K562 (cell line): ENCODE results near the gene NBPF3. TPM values are rescaled to one million over a fixed set of nuclear protein-coding genes. Genes with fewer than 3 reads are reported as not detected.

Experiments used
- ATAC-seq: fragments of 200-7000 bp; cut with Tn5 transposase; 3 replicates; pipeline ENCODE4 v1.9.1; 2020; ENCODE audit warnings: moderate library complexity
- BruUV-seq: library from RNA; stranded (reverse); fragments of 400-500 nt; replicated peaks from 2 replicates; lab custom pipeline; 2021; lab: Mats Ljungman, UMichigan
- CTCF ChIA-PET: fragments of 300-600 bp; formaldehyde crosslinking; extraction: SDS; loops from one replicate; lab custom pipeline; 2021; ENCODE audit warnings: low intra/inter-chr PET ratio; lab: Yijun Ruan, JAX
- POLR2A ChIA-PET: fragments of 300-600, 350-650 bp; sonication (Branson Sonifier 250); formaldehyde crosslinking; extraction: SDS; loops from one replicate; lab custom pipeline; 2021; ENCODE audit warnings: antibody characterized with exemption, inconsistent platforms; lab: Yijun Ruan, JAX
- DNase-seq, 4 experiments: peaks; one replicate each; pipeline versions ENCODE4 v3.0.0 to v3.0.0-alpha.2; 2011 to 2018; ENCODE audit warnings: low spot score in 3 of 4, mixed read lengths in 3 of 4; ENCODE audit errors: extremely low read depth in 1 of 4
- FAIRE-seq: peaks from 2 replicates; lab custom pipeline; 2011; peaks lifted over from hg19 to GRCh38; lab: Jason Lieb, UNC
- H2AFZ ChIP-seq: 2 replicates; pipeline ENCODE4 v1.6.0; 2011; ENCODE audit warnings: low read depth, low read length, control low read depth, inconsistent platforms
- H3K27ac ChIP-seq: fragments of 200-600 bp; 3 replicates; pipeline ENCODE4 v1.8.0; 2011; ENCODE audit warnings: low read depth, mild to moderate bottlenecking, control low read depth, inconsistent platforms, low read length, moderate library complexity, mixed read lengths; ENCODE audit errors: extremely low read depth
- H3K27me3 ChIP-seq, 2 experiments: fragments of 300-600 bp in 1 of 2; 2 replicates in 1 of 2; 3 replicates in 1 of 2; pipeline versions ENCODE4 v1.6.0 to v1.8.0; 2011; ENCODE audit warnings: inconsistent platforms in 2 of 2, low read length in 2 of 2, mild to moderate bottlenecking in 1 of 2, mixed read lengths in 1 of 2, moderate library complexity in 1 of 2; ENCODE audit not compliant: control insufficient read depth in 2 of 2, insufficient read depth in 2 of 2
- H3K36me3 ChIP-seq: fragments of 300-600 bp; 3 replicates; pipeline ENCODE4 v1.8.0; 2011; ENCODE audit warnings: mild to moderate bottlenecking, low read length, inconsistent platforms; ENCODE audit not compliant: control insufficient read depth, insufficient read depth
- H3K4me1 ChIP-seq, 2 experiments: fragments of 200-600 bp in 1 of 2; replicated peaks in 1 of 2; 2 replicates in 1 of 2; 3 replicates in 1 of 2; pipeline versions ENCODE4 v1.5.1 to v1.8.0; 2011; ENCODE audit warnings: inconsistent platforms in 2 of 2, low read length in 2 of 2, mild to moderate bottlenecking in 1 of 2, mixed read lengths in 1 of 2, moderate library complexity in 1 of 2; ENCODE audit not compliant: control insufficient read depth in 2 of 2, insufficient read depth in 2 of 2
- H3K4me2 ChIP-seq: 2 replicates; pipeline ENCODE4 v1.6.1; 2011; ENCODE audit warnings: low read length, control low read depth, inconsistent platforms, mixed read lengths; ENCODE audit not compliant: insufficient read depth
- H3K4me3 ChIP-seq: fragments of 200-600 bp; sonication (generic), shearing (Covaris generic); 2 replicates; pipeline ENCODE4 v1.5.1; 2016; ENCODE audit warnings: control low read depth, inconsistent platforms
- H3K79me2 ChIP-seq: fragments of 200-600 bp; 3 replicates; pipeline ENCODE4 v1.8.0; 2011; ENCODE audit warnings: low read length, inconsistent platforms; ENCODE audit not compliant: control insufficient read depth, insufficient read depth
- H3K9ac ChIP-seq, 2 experiments: 2 replicates each; pipeline versions ENCODE4 v1.6.0 to v1.6.1; 2011; ENCODE audit warnings: low read depth in 2 of 2, low read length in 2 of 2, control low read depth in 1 of 2, inconsistent platforms in 1 of 2, mild to moderate bottlenecking in 1 of 2, mixed read lengths in 1 of 2; ENCODE audit not compliant: insufficient read depth in 1 of 2
- H3K9me1 ChIP-seq: one replicate; pipeline ENCODE4 v1.6.0; 2011; ENCODE audit warnings: inconsistent platforms, mild to moderate bottlenecking, low read length, moderate library complexity; ENCODE audit not compliant: control insufficient read depth, insufficient read depth
- H3K9me3 ChIP-seq: replicated peaks from 2 replicates; pipeline ENCODE4 v1.5.1; 2011; ENCODE audit warnings: low read depth, low read length, inconsistent platforms; ENCODE audit not compliant: control insufficient read depth, insufficient read depth
- H4K20me1 ChIP-seq: replicated peaks from 2 replicates; pipeline ENCODE4 v1.6.1; 2011; ENCODE audit warnings: low read length, inconsistent platforms, mixed read lengths; ENCODE audit not compliant: control insufficient read depth, insufficient read depth
- CHD4 ChIP-seq: fragments of 200-600 bp; sonication (generic); IDR thresholded peaks from 3 replicates; pipeline ENCODE4 v1.6.1; 2012; ENCODE audit warnings: low read depth, mild to moderate bottlenecking, mixed read lengths, low read length, inconsistent platforms; ENCODE audit not compliant: insufficient read depth, insufficient replicate concordance, poor library complexity, severe bottlenecking
- ELF2 ChIP-seq: fragments of 250-450 bp; sonication (Bioruptor Pico); IDR thresholded peaks from 2 replicates; pipeline ENCODE4 v1.5.0; 2021; ENCODE audit warnings: mild to moderate bottlenecking
- FOXM1 ChIP-seq, 2 experiments: fragments of 450-650 bp in 1 of 2; sonication (generic) in 1 of 2; formaldehyde crosslinking in 1 of 2; IDR thresholded peaks; 2 replicates each; pipeline versions ENCODE4 v1.6.1 to v1.9.0; 2017 to 2022; ENCODE audit warnings: low read depth in 2 of 2, mild to moderate bottlenecking in 2 of 2, missing genetic modification reagents in 1 of 2, moderate library complexity in 1 of 2
- PML ChIP-seq: IDR thresholded peaks from 2 replicates; pipeline ENCODE4 v1.6.1; 2012; ENCODE audit warnings: low read length, inconsistent platforms
- POLR2A ChIP-seq: fragments of 450-650 bp; conservative IDR thresholded peaks from 2 replicates; pipeline ENCODE4 v1.6.1; 2016
- REST ChIP-seq, 2 experiments: fragments of 450-650 bp; formaldehyde crosslinking in 1 of 2; IDR thresholded peaks; 2 replicates each; pipeline versions ENCODE4 v1.4.0 to v1.6.1; 2014 to 2020; ENCODE audit warnings: mild to moderate bottlenecking in 2 of 2, borderline replicate concordance in 1 of 2, low read depth in 1 of 2
- RFX7 ChIP-seq: fragments of 250-450 bp; sonication (Bioruptor Pico); IDR thresholded peaks from 2 replicates; pipeline ENCODE4 v1.5.1; 2021; ENCODE audit warnings: mild to moderate bottlenecking
- WGBS: fragments of 100-300 bp; shearing (Covaris generic); methylation state at CpG from one replicate; pipeline ENCODE4 v1.1.6; 2016; ENCODE audit warnings: low coverage, mixed read lengths; ENCODE audit not compliant: insufficient coverage; ENCODE audit errors: missing lambda C conversion rate; 5-methylcytosine and 5-hydroxymethylcytosine counted together
- in situ Hi-C: fragments of 300-500 bp; cut with MboI; formaldehyde crosslinking; loops from 4 replicates; pipeline ENCODE4 v1.15.0; 2018; ENCODE audit warnings: inconsistent platforms, mixed read lengths
- intact Hi-C: fragments of 100-400 bp; cut with micrococcal nuclease; formaldehyde crosslinking; loops from 2 replicates; pipeline ENCODE4 v1.14.2; 2022
- polyA plus RNA-seq, 8 experiments: library from polyadenylated mRNA; depleted of rRNA in 4 of 8; stranded (reverse) in 5 of 8; unstranded in 3 of 8; fragments of >200 nt; fragmentation: Nextera tagmentation in 2 of 8; fragmentation: Illumina TruSeq in 1 of 8; extraction: Ambion mirVana in 2 of 8; extraction: Trizol in 1 of 8; gene quantifications; 2 replicates each; pipeline versions ENCODE4 v1.2.1 to v1.2.3, GENCODE V29; 2011 to 2014; ENCODE audit warnings: inconsistent platforms in 1 of 8, missing spikeins in 1 of 8
- total RNA-seq, 7 experiments: library from RNA; depleted of rRNA in 6 of 7; stranded (reverse); fragments of >200 nt in 6 of 7; fragmentation: Illumina TruSeq in 2 of 7; extraction: Trizol in 2 of 7; gene quantifications; 2 replicates each; pipeline versions ENCODE4 v1.2.1 to v1.2.3, GENCODE V29; 2011 to 2021; ENCODE audit warnings: low replicate concordance in 1 of 7

NBPF3 gene
- total and polyA plus RNA-seq, 9 of the 15 experiments (the other 6 are each of a cell fraction or from before 2014, with no cell fraction given), result 1.5 to 7.3 (median 5.4) TPM

GRCh38 chr1:21472861-21473260 lies 32.9 kb downstream of the NBPF3 start:
- Histone ChIP-seq H3K36me3 (no peaks in the 10 kb centered on the region), H2AFZ (no peak overlapping the region), H3K9me3 (no peaks in the 10 kb centered on the region), H3K27ac (no peak overlapping the region), H3K9ac (no peak overlapping the region), H3K79me2 (no peaks in the 10 kb centered on the region), H3K4me2 (no peak overlapping the region), H3K4me3 (no peak overlapping the region), H4K20me1 (no peaks in the 10 kb centered on the region), H3K9me1 (no peaks in the 10 kb centered on the region), H3K4me1 (no peaks in the 10 kb centered on the region), H3K27me3 (peaks cover 2 to 21% of the 10 kb centered on the region in 2 experiments; a peak in 2 of 5 replicates)
- no TSS peak for BruUV-seq
- no peak for FAIRE-seq
- in situ Hi-C loops (loop anchor here (10.0 kb wide), 1 partner anchor 218 kb away; no protein-coding TSS in a partner anchor), intact Hi-C loops (no loop called here)
- 28% methylated on average over 5 of the region's 5 CpGs for WGBS
- TF ChIP-seq ELF2 (CRISPR knock-in tag), result no peak
- TF ChIP-seq RFX7 (CRISPR knock-in tag), result no peak
- no peak for TF ChIP-seq PML
- ChIA-PET CTCF (interaction anchor here (0.5 kb wide), 1 partner anchor 102 kb away, joined by 3 read pairs; no protein-coding TSS in a partner anchor), POLR2A (no interaction called here)
- DNase-seq, result no peak
- no peak for ATAC-seq

GRCh38 chr1:21478356-21478755 lies 38.4 kb downstream of the NBPF3 start:
- Histone ChIP-seq H4K20me1 (no peaks in the 10 kb centered on the region), H3K79me2 (no peaks in the 10 kb centered on the region), H3K27me3 (peaks cover 0 to 6% of the 10 kb centered on the region in 2 experiments; a peak in 2 of 5 replicates), H2AFZ (no peak overlapping the region), H3K36me3 (no peaks in the 10 kb centered on the region), H3K4me3 (no peak overlapping the region), H3K4me2 (no peak overlapping the region), H3K27ac (no peak overlapping the region), H3K4me1 (no peaks in the 10 kb centered on the region), H3K9me3 (no peaks in the 10 kb centered on the region), H3K9ac (no peak overlapping the region), H3K9me1 (no peaks in the 10 kb centered on the region)
- intact Hi-C loops (no loop called here), in situ Hi-C loops (loop anchor here (5.0 to 10.0 kb wide), 2 partner anchors 106 to 224 kb away; no protein-coding TSS in a partner anchor)
- FAIRE-seq, result no peak
- DNase-seq, result no peak
- CTCF ChIA-PET, result no interaction called here
- POLR2A ChIA-PET, result no interaction called here
- WGBS, result 23% methylated on average over 6 of the region's 6 CpGs
- ATAC-seq, result no peak
- BruUV-seq, result no TSS peak
- no peak for TF ChIP-seq REST (IDR thresholded peaks at IDR 0.05; ENCODE audit: borderline replicate concordance)
- TF ChIP-seq REST (CRISPR knock-in tag; IDR thresholded peaks at IDR 0.05; ENCODE audit: low read depth), result no peak
- no peak for TF ChIP-seq CHD4
- TF ChIP-seq POLR2A, result no peak
- TF ChIP-seq FOXM1 (IDR thresholded peaks at IDR 0.05; ENCODE audit: low read depth), result no peak
- no peak for TF ChIP-seq FOXM1 (CRISPR knock-in tag; IDR thresholded peaks at IDR 0.05; ENCODE audit: low read depth)
